DMS79 (cell line): Measurements from ENCODE around the gene WDR81.
"Not testable (repeated sequence)": the region's sequence is repeated elsewhere in the genome, so short reads cannot be mapped to it uniquely, and the experiment has no call there.

Experiments
- DNase-seq: peaks from one replicate; lab custom pipeline; 2025; lab: John Stamatoyannopoulos, UW

The WDR81 gene

GRCh38 chr17:1724351-1724868 is at the start of gene WDR81:
TSS of gene WDR81 (plus strand) at chr17:1724704. CDS start at chr17:1724960, 256 bp downstream.
- DNase-seq, result peak; percentile 9

- no peak for DNase-seq
Observed at GRCh38 chr17:1676401-1676800, 48.1 kb upstream of the WDR81 start.

GRCh38 chr17:1683459-1683858 is 41.0 kb upstream of the WDR81 start:
- DNase-seq, result no peak

GRCh38 chr17:1684378-1685189 is 39.9 kb upstream of the WDR81 start, which contains the start of gene PRPF8:
TSS of gene PRPF8 (minus strand) at chr17:1684867. CDS start at chr17:1684571, 296 bp downstream.
- DNase-seq, result peak; percentile 76

- DNase-seq, result no peak
Observed at GRCh38 chr17:1686086-1686485, 38.4 kb upstream of the WDR81 start.

- not testable (repeated sequence) for DNase-seq
Observed at GRCh38 chr17:1688405-1688804, 36.1 kb upstream of the WDR81 start.

GRCh38 chr17:1690544-1691221 is 33.8 kb upstream of the WDR81 start:
- no peak for DNase-seq

GRCh38 chr17:1693339-1693738 is 31.2 kb upstream of the WDR81 start:
- no peak for DNase-seq

GRCh38 chr17:1695365-1695764 is 29.1 kb upstream of the WDR81 start:
- DNase-seq, result no peak

- no peak for DNase-seq
Observed at GRCh38 chr17:1697681-1698080, 26.8 kb upstream of the WDR81 start.

- DNase-seq, result not testable (repeated sequence)
Observed at GRCh38 chr17:1699891-1700290, 24.6 kb upstream of the WDR81 start.

GRCh38 chr17:1703063-1703462 is 21.4 kb upstream of the WDR81 start:
- no peak for DNase-seq

- DNase-seq, result no peak
Observed at GRCh38 chr17:1705004-1705403, 19.5 kb upstream of the WDR81 start.

GRCh38 chr17:1707107-1707506 is 17.4 kb upstream of the WDR81 start:
- DNase-seq, result no peak

- DNase-seq, result not testable (repeated sequence)
Observed at GRCh38 chr17:1708791-1709346, 15.6 kb upstream of the WDR81 start.

- no peak for DNase-seq
Observed at GRCh38 chr17:1709403-1709951, 15.0 kb upstream of the WDR81 start.

- DNase-seq, result no peak
Observed at GRCh38 chr17:1709971-1710806, 14.3 kb upstream of the WDR81 start, which contains the start of gene TLCD2. TSS of gene TLCD2 (minus strand) at chr17:1710377. CDS start at chr17:1710242, 135 bp downstream.

- DNase-seq, result no peak
Observed at GRCh38 chr17:1710807-1711553, 13.5 kb upstream of the WDR81 start.

- DNase-seq, result no peak
Observed at GRCh38 chr17:1711804-1712203, 12.7 kb upstream of the WDR81 start.

- DNase-seq, result no peak
Observed at GRCh38 chr17:1712271-1712670, 12.2 kb upstream of the WDR81 start.
